NCI-H1694 treated with DMSO at 0.1 percent for 48 hours (cell line): ENCODE measurements around the gene SPATS2.

Experiments used
- DNase-seq: peaks from one replicate; lab custom pipeline; 2025; lab: John Stamatoyannopoulos, UW

The SPATS2 gene

DNA sequence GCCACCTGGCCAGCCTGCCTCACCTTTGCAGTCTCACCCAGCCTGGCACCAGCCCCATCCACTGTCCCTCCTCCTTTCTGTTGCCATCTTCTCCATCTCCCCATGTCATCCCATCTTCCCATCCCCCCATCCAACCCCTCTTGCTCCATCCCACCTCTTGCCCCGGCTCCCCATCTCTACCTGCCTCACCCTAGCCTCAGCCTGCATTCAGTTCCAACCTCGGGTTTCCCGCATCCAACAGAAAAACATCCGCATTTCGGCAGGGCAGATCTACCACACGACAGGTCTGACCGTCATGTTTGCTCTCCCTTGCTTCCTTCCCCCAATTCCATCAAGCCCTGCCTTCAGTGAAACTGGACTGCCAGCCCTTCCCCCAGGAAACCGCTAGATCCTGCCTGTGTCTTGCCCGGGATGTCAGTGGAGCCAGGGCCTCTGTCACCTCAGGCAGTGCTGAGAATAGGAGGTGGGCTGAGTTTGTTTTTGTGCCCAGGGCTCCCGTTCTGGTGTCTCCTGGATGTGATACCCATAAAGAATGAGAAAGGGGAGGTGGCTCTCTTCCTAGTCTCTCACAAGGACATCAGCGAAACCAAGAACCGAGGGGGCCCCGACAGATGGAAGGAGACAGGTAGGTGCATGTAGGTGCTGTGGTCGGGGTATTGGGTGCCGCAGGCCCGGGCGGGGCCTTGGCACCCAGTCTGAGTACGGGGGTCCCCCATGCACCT, 174.0 kb downstream of the SPATS2 start:
- no peak for DNase-seq

GRCh38 chr12:49541911-49542505, 174.7 kb downstream of the SPATS2 start:
- DNase-seq = no peak

GRCh38 chr12:49542592-49543160, 175.4 kb downstream of the SPATS2 start:
- no peak for DNase-seq

DNA sequence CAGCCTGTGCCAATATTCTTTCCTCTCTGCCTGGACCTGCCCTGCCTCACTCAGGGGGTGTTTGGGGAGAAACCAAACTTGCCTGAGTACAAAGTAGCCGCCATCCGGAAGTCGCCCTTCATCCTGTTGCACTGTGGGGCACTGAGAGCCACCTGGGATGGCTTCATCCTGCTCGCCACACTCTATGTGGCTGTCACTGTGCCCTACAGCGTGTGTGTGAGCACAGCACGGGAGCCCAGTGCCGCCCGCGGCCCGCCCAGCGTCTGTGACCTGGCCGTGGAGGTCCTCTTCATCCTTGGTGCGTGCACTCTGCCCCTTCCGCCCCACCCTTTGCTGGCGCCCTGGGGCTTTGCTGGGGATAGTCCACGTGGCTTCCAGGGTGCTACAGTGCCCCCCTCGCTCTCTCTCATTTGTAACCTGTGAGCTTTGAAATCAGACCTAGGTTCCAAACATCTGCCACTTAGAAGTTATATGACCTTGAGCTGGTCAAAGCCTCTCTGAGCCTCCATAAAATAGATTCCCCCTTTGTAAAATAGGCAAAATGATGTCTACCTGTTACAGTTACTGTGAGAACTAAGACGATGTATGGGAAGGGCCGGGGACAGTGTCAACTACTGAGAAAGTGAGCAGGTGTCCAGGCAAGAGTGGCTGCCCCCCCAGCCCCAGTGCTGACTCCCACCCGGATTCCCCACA, 176.1 kb downstream of the SPATS2 start:
- no peak for DNase-seq

GRCh38 chr12:49543914-49544815, 176.9 kb downstream of the SPATS2 start:
- DNase-seq = no peak

- DNase-seq = no peak
Observed at GRCh38 chr12:49545815-49546214, 178.6 kb downstream of the SPATS2 start.

GRCh38 chr12:49546481-49546880, 179.2 kb downstream of the SPATS2 start:
- DNase-seq = no peak

DNA sequence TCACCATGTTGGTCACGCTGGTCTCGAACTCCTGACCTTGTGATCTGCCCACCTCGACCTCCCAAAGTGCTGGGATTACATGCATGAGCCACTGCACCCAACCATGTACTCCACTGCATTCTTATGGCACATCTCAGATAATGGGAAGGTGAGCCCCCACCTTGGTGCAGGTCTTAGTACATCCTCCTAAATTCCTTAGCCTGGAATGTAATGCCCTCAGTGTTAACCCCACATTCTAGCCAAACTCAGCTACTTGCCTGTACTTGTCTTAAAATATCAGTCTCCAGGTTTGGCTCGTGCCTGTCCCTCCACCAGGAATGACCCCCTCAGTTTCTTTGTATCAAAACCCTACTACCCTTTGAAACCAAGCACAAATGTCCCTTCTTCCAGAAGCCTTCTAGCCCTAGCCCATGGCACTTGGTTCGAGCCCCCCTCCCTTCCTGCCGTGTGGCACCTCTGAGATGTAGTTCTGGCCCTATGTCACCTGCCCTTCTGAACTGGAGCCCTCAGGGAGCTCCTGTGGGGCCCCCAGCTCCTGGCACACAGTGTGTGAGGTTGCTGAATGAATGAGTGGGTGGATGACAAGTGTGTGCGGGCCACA, 179.9 kb downstream of the SPATS2 start:
- no peak for DNase-seq

GRCh38 chr12:49548481-49548821, 181.2 kb downstream of the SPATS2 start:
- no peak for DNase-seq

DNA sequence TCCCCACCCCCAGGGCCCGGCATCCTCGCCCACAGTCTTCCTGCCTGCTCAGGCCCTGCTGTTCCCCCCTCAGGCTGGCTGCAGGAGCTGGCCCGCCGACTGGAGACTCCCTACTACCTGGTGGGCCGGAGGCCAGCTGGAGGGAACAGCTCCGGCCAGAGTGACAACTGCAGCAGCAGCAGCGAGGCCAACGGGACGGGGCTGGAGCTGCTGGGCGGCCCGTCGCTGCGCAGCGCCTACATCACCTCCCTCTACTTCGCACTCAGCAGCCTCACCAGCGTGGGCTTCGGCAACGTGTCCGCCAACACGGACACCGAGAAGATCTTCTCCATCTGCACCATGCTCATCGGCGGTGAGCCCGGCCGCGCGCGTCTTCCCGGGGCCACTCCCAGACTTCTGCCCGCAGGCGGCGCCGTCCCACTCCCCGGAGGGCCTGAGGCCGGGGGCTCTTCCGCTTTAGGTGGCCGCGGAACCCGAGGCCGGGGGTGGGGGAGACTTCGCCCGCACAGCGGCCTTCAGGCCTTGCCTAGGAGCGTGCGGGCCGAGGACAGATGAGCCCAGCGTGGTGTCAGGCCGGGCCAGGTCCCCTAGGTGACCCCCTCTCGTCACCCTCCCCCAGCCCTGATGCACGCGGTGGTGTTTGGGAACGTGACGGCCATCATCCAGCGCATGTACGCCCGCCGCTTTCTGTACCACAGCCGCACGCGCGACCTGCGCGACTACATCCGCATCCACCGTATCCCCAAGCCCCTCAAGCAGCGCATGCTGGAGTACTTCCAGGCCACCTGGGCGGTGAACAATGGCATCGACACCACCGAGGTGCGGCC, 181.8 kb downstream of the SPATS2 start:
- DNase-seq = no peak

DNA sequence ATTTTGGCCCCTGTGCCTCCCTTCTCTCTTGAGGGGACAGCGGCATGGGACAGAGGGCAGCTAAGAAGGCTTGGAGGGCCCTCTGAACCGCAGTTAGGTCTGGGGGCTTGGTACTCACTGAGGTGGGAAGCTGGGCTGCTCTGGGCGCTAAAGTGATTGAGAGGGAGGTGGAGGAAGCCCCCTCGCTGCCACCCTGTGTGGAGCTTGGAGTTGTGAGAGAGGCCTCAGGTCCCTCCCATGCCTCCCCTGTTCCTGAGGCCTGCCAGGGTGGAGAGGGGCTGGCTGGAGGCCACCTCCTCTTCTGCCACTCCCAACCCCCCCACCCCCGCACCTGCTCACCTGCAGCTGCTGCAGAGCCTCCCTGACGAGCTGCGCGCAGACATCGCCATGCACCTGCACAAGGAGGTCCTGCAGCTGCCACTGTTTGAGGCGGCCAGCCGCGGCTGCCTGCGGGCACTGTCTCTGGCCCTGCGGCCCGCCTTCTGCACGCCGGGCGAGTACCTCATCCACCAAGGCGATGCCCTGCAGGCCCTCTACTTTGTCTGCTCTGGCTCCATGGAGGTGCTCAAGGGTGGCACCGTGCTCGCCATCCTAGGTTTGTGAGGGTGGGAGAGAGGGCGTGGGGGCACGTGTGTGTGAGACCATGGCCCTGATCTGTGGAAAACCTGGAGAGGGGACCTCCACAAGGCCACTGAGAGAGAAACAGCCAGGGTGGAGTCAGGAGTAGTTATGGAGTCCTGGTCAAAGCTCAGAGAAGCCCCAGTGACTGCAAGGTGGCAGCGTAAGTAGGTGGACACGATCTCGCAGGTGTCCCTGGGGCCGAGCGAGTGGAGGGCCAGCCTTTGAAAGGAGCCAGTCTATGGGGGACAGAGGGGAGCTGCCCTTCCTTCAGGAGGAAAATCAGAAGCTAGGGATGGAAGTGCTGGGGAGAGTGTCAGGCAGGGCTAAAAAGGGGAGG, 182.8 kb downstream of the SPATS2 start:
- no peak for DNase-seq

DNA sequence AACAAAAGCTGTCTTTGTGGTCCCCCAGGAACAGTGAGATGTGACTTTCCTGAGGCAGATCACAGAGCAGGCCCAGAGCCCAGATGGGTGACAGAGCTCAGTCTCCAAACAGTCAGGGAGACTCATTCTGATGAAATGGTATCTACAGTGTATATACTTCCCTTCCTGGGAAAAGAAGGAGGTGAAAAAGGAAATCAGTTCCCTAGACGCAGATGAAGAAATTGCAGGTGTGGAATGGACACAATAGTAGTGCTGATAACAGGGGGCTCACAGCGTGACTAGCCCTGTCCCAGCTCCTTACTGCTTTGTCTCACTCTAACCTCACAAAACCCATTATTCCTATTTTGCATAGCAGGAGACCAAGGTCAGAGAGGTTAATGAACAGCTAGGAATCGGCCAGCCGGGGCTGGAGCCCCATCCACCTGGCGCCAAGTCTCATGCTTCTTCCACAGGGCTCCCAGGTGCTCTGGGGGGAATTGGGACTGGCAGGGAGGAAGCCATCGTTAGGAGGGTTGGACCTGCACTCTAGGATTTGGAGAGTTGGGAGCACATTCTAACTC, 183.5 kb downstream of the SPATS2 start:
- no peak for DNase-seq

GRCh38 chr12:49552014-49552413, 184.8 kb downstream of the SPATS2 start:
- DNase-seq = peak; percentile 35

GRCh38 chr12:49552425-49552824, 185.2 kb downstream of the SPATS2 start:
- no peak for DNase-seq

- DNase-seq = no peak
Observed at GRCh38 chr12:49552899-49553298, 185.6 kb downstream of the SPATS2 start.

DNA sequence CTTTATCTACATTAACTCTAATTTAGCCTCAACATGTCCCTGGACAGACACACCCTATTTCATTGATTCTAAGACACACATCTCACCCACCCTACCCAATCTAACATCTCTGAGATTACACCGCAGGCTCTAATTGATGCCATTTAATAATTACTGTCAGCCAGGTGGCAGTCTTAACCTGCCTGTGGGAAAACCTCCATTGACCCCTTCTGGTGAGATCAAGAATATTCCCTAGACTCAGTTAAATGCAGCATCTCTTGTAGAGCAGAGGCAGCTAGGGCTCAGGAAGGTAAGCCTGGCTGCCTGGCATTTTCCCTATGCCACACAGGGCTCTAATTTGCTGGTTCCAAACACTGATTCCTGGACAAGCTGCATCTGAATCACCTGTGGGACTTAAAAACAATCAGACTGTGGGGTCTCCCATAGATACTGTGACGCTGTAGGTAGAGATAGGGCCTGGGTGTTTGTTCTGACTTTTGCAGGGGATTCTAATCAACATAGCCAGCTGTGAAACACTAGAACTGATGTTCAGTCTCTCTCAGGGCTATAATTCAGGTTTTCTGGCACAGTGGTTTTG, 186.3 kb downstream of the SPATS2 start:
- DNase-seq = peak; percentile 47

- DNase-seq = no peak
Observed at GRCh38 chr12:49554266-49554665, 187.0 kb downstream of the SPATS2 start.

- no peak for DNase-seq
Observed at GRCh38 chr12:49555631-49556390, 188.5 kb downstream of the SPATS2 start.
